ELF-1 (cell line): ENCODE measurements around the gene SYK.

Experiments used
- DNase-seq: peaks from one replicate; pipeline ENCODE4 v3.0.0-alpha.2; 2016; ENCODE audit warnings: low read depth, low spot score

SYK gene

GRCh38 chr9:90946982-90947381 lies 145.4 kb downstream of the SYK start:
- peak; percentile 71 for DNase-seq
